GM06990 (cell line): ENCODE measurements around the gene VWC2.
A peak's percentile ranks its signal among the peaks of the same experiment; 100 is the strongest.

Source experiments
- DNase-seq: peaks from one replicate; pipeline ENCODE4 v3.0.0-alpha.2; 2011; ENCODE audit not compliant: insufficient read length; ENCODE audit errors: extremely low read depth
- H3K27me3 ChIP-seq: replicated peaks from 2 replicates; pipeline ENCODE4 v1.6.0; 2011; ENCODE audit warnings: low read length; ENCODE audit not compliant: control insufficient read depth, insufficient read depth
- H3K36me3 ChIP-seq: 2 replicates; pipeline ENCODE4 v1.5.1; 2011; ENCODE audit warnings: low read length; ENCODE audit not compliant: control insufficient read depth, insufficient read depth
- H3K4me3 ChIP-seq: replicated peaks from 2 replicates; pipeline ENCODE4 v1.5.1; 2011; ENCODE audit warnings: low read depth, mild to moderate bottlenecking, control low read depth, low read length
- TF ChIP-seq, protein P1 (sequence below): IDR thresholded peaks from 2 replicates; pipeline ENCODE4 v1.5.1; 2011; ENCODE audit warnings: low read length, control low read depth, mild to moderate bottlenecking, inconsistent platforms; ENCODE audit not compliant: insufficient read depth, poor library complexity, severe bottlenecking

VWC2 gene

DNA sequence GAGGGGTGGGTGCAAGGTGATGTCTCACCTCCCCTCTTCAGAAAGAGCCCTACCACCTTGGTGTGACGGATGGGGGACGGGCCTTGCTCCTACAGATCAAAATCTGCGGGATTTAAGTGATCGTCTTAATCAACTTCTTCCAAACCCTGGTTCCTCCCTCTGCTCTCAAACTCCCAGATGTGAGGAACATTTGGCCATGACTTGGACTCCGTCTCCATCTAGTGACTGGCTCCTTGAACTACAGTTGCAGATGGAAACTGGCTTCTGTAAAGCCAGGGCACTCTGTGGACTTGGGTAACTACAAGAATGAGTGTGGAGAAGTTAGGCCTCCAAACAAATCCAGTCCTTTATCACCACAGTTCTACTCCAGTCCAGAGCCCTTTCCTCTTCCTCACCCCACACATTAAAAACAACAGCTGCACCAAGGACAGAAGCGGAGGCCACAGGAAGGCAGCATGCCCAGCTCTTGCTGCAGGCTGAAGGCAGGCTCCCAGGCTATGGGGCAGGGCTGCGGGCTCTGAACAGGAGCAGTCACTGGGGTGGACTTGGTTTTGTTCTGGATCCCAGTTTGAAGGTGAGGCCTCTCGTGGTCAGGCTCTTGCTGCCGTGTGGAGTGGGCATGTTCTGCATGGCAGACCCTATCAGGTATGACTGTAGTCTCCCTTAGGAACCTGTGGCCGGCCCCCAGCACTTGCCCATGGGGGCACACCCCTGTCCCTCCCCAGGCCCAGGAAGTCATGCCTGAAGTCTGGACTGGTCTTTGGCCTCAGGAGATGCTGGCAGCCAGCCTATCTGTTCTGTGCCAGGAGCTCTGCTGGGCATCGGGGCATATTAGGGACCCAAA lies 79.4 kb downstream of the VWC2 start:
- no peaks in the 10 kb centered on the region; the same call in 1 of the 2 replicates for H3K27me3 ChIP-seq
- peak; percentile 5 for DNase-seq
- H3K36me3 ChIP-seq = no peaks in the 10 kb centered on the region
- no peak overlapping the region for H3K4me3 ChIP-seq
- TF ChIP-seq, protein P1, sequence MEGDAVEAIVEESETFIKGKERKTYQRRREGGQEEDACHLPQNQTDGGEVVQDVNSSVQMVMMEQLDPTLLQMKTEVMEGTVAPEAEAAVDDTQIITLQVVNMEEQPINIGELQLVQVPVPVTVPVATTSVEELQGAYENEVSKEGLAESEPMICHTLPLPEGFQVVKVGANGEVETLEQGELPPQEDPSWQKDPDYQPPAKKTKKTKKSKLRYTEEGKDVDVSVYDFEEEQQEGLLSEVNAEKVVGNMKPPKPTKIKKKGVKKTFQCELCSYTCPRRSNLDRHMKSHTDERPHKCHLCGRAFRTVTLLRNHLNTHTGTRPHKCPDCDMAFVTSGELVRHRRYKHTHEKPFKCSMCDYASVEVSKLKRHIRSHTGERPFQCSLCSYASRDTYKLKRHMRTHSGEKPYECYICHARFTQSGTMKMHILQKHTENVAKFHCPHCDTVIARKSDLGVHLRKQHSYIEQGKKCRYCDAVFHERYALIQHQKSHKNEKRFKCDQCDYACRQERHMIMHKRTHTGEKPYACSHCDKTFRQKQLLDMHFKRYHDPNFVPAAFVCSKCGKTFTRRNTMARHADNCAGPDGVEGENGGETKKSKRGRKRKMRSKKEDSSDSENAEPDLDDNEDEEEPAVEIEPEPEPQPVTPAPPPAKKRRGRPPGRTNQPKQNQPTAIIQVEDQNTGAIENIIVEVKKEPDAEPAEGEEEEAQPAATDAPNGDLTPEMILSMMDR = peak; percentile 83

DNA sequence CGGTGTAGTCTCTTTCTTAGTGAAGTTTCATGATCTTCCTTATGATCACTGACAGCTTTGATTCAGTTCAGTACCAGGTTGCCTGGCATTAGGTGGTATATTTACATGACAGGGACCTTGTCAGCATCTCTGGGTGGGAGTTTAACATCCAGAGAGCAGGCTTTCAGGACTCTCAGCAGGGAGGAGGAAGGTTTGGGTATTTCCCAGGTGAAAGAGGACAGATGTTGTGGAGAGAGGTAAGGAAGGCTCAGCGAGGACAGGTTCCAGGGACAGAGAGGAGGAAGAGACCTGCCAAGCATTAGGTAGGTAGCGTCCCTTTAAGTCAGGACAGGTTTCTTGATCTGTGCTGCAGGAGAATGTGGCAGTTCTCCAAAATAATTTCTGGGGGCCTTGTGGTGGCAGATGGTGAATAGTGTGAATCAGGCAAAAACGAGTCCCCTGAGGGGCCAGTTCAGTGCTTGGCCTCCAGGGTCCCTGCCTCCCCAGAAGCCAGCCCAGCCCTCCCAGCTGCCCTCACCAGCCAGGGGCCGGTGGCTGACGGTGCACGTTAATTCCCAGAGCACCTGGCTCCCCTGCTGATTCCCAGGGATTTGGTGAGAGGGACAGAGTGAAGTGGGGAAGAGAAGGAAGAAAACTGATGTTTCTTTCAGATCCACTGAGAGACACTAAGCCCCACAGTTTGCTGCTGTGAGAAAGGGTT lies 82.0 kb downstream of the VWC2 start:
- no peak overlapping the region for H3K4me3 ChIP-seq
- DNase-seq = no peak
- H3K27me3 ChIP-seq = no peaks in the 10 kb centered on the region
- TF ChIP-seq, protein P1 = no peak
- no peaks in the 10 kb centered on the region for H3K36me3 ChIP-seq

DNA sequence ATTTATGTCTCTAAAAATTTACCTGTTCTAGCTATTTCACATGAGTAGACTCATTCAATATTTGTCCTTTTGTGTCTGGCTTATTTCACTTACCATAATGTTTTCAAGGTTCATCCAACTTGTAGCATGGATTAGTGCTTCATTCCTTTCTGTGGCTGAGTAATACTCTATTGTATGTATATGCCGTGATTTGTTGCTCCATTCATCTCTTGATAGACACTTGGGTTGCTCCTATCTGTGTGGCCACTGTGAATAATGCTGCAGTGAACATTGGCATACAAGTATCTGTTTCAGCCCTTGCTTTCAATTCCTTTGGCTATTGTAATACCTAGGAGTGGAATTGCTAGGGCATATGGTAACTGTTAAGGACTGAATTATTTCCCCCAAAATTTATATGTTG lies 86.9 kb downstream of the VWC2 start:
- no peaks in the 10 kb centered on the region for H3K27me3 ChIP-seq
- H3K4me3 ChIP-seq = no peak overlapping the region
- no peaks in the 10 kb centered on the region for H3K36me3 ChIP-seq
- TF ChIP-seq, protein P1 = no peak
- no peak for DNase-seq

DNA sequence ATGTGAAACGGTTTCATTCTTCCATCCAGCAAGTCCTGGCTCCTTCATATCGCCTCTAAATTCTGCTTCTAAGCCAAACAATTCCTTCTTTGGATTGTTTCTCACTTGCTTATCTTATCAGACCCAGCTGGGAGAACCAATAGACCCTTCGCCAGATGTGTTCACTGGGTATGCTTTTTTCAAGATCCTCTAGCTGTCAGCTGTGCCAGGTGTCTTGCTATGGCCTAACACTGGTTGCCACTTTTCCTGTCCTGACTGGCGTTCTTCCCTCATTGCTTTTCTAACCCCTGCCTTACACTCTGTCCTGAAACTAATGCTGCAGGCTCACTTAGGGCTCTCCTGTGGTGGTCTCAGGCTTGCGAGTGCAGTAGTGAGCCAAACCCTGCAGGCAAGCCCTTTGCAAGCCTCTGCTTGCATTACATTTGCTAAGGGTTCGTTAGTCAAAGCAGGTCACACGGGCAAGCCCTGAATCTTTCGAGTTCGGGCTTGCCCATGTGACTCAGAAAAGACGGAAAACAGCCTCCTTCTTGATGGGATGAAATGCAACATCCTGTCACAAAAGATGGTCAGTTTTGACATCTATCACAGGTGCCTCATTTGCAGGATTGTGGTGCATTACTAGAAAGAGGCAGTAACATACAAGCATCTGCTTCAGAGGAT lies 92.8 kb downstream of the VWC2 start:
- no peak for DNase-seq
- Histone ChIP-seq H3K27me3 (no peaks in the 10 kb centered on the region; the same call in 1 of the 2 replicates), H3K4me3 (no peak overlapping the region), H3K36me3 (no peaks in the 10 kb centered on the region)
- TF ChIP-seq, protein P1 = no peak

DNA sequence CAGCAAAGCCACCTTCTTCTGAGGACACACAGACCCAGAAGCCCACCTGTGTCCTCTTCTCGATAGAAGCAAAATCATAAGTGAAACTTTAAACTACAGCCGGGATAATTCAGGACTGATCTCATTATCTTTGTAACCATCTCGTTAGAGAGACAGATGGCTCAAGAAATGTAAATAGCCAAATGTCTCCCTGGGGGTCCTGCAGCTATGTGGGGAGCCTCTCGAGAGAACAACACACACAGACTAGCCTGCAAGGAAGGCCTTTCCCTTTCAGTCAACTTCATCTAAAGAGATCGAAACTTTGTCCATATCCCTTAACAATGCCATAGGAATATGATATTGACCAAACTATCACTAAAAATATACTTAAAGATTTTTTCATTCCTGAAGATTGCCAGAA lies 93.5 kb downstream of the VWC2 start:
- H3K36me3 ChIP-seq = no peaks in the 10 kb centered on the region
- DNase-seq = no peak
- H3K27me3 ChIP-seq = no peaks in the 10 kb centered on the region; the same call in 1 of the 2 replicates
- TF ChIP-seq, protein P1 = no peak
- no peak overlapping the region for H3K4me3 ChIP-seq
